Adipose tissue (tissue), 3 donors: ENCODE measurements around the gene PROSER2. TPM values are rescaled to one million over a fixed set of nuclear protein-coding genes. Genes with fewer than 3 reads are reported as not detected.

Source experiments
- H3K27ac ChIP-seq: one replicate; pipeline ENCODE4 v1.5.1; 2013; ENCODE audit warnings: low read depth, low read length
- WGBS, 3 donors: extraction: QIAGEN DNeasy Blood & Tissue Kit; methylation state at CpG; one replicate each; pipeline ENCODE4 v1.1.7; 2013; 5-methylcytosine and 5-hydroxymethylcytosine counted together
- polyA plus RNA-seq, 3 donors: library from polyadenylated mRNA; stranded (reverse); fragments of 200-250 nt; gene quantifications; one replicate each; pipeline ENCODE4 v1.2.3, GENCODE V29; 2013
- donor health status: healthy with polysubstance abuse.
- donor health status: Bipolar disorder and iron deficiency.
- donor health status: healthy.

PROSER2 gene
- polyA plus RNA-seq, 3 donors: 2.8 to 5.6 (median 4.2) TPM

GRCh38 chr10:11797847-11798633 lies 25.1 kb upstream of the PROSER2 start:
- no peak overlapping the region for H3K27ac ChIP-seq
- WGBS, 3 donors: 88 to 92% (median 89%) methylated on average over 12 of the region's 12 CpGs

- H3K27ac ChIP-seq: no peak overlapping the region
- 63 to 77% (median 65%) methylated on average over 18 of the region's 18 CpGs for WGBS, 3 donors
Measured at GRCh38 chr10:11798845-11799735, 24.1 kb upstream of the PROSER2 start.

GRCh38 chr10:11799736-11800080 lies 23.4 kb upstream of the PROSER2 start:
- WGBS, 3 donors: 85 to 90% (median 87%) methylated on average over 9 of the region's 9 CpGs
- no peak overlapping the region for H3K27ac ChIP-seq

GRCh38 chr10:11804336-11804735 lies 18.8 kb upstream of the PROSER2 start:
- no peak overlapping the region for H3K27ac ChIP-seq
- 87 to 93% (median 92%) methylated on average over 16 of the region's 16 CpGs for WGBS, 3 donors

DNA sequence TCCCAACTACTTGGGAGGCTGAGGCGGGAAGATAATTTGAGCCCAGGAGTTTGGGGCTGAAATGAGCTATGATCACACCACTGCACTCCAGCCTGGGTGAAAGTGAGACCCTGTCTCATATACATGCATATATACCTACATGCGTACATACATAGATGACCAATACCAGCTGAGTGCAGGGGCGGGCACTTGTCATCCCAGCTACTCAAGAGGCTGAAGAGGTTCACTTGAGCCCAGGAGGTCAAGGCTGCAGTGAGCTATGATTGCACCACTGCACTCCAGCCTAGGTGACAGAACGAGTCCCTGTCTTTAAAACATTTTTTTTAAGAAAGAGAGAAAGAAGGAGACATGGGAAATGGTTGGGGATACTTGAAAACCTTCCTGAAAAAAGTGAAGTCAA lies 17.4 kb upstream of the PROSER2 start:
- H3K27ac ChIP-seq: no peak overlapping the region
- WGBS, 3 donors: 91 to 93% (median 91%) methylated on average over 4 of the region's 4 CpGs

- 80 to 91% (median 88%) methylated on average over 6 of the region's 6 CpGs for WGBS, 3 donors
Measured at GRCh38 chr10:11806706-11807105, 16.4 kb upstream of the PROSER2 start.

DNA sequence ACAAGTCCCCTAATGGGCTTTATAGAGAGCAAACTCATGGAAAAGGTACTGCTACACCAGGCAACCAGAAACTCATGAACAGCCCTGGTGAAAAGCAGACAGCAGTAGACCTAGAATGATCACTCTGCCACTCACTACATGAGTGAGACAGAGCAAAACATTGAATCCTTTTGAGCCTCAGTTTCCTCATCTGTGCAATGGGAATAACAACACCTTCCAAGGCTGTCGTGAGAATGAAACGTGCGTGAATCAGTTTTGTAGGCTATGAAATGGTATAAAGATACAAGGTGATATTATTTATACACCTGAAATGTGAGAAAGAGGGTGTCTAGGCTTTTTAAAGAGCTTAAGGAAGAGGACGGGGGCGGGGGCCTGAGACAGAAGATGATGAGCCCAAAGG lies 14.3 kb upstream of the PROSER2 start:
- 92 to 97% (median 95%) methylated on average over 5 of the region's 5 CpGs for WGBS, 3 donors
- no peak overlapping the region for H3K27ac ChIP-seq

More at GRCh38 chr10:11806706-11807105, 16.4 kb upstream of the PROSER2 start:
- H3K27ac ChIP-seq: no peak overlapping the region

DNA sequence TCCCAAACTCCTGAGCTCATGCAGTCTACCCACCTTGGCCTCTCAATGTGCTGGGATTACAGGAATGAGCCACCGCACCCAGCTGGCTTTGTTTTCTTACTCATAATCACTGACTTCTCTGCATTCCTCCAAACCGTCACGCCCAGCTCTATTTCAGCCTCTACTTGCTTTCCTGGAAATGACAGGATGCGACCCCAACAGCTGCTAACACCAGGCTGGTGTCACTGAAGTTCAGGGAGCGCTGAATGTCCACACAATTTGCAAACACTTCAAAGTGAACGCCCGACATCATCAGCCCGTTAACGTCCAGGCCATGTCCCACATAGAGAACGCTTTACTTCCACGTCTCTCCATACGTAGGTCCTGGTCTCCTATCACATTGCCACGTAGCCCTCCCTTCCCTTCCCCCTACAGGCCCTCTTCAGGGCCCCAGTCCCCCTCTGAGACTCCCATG lies 12.8 kb upstream of the PROSER2 start:
- H3K27ac ChIP-seq: no peak overlapping the region
- WGBS, 3 donors: 53 to 66% (median 62%) methylated on average over 13 of the region's 13 CpGs

GRCh38 chr10:11810973-11811372 lies 12.2 kb upstream of the PROSER2 start:
- 75 to 78% (median 78%) methylated on average over 6 of the region's 6 CpGs for WGBS, 3 donors
- no peak overlapping the region for H3K27ac ChIP-seq

GRCh38 chr10:11813177-11813576 lies 10.0 kb upstream of the PROSER2 start:
- 86 to 92% (median 91%) methylated on average over 7 of the region's 7 CpGs for WGBS, 3 donors
- H3K27ac ChIP-seq: no peak overlapping the region

GRCh38 chr10:11813855-11814567 lies 9.1 kb upstream of the PROSER2 start:
- H3K27ac ChIP-seq: no peak overlapping the region
- 47 to 88% (median 47%) methylated on average over 13 of the region's 13 CpGs for WGBS, 3 donors

DNA sequence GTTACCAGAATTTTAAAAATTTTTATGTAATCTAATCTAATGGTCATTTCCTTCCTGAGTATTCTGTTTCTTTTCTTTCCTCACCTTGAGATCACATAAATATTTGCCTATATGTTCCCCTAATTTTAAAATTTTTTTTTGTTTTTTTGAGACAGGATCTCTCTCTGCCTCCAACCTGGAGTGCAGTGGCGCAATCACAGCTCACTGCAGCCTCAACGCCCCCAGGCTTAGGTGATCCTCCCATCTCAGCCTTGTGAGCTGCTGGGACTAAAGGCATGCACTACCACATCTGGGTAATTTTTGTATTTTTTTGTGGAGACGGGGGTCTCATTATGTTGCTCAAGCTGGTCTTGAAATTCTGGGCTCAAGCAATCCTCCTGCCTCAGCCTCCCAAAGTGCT lies 4.1 kb upstream of the PROSER2 start:
- 75 to 83% (median 80%) methylated on average over 3 of the region's 3 CpGs for WGBS, 3 donors
- no peak overlapping the region for H3K27ac ChIP-seq

DNA sequence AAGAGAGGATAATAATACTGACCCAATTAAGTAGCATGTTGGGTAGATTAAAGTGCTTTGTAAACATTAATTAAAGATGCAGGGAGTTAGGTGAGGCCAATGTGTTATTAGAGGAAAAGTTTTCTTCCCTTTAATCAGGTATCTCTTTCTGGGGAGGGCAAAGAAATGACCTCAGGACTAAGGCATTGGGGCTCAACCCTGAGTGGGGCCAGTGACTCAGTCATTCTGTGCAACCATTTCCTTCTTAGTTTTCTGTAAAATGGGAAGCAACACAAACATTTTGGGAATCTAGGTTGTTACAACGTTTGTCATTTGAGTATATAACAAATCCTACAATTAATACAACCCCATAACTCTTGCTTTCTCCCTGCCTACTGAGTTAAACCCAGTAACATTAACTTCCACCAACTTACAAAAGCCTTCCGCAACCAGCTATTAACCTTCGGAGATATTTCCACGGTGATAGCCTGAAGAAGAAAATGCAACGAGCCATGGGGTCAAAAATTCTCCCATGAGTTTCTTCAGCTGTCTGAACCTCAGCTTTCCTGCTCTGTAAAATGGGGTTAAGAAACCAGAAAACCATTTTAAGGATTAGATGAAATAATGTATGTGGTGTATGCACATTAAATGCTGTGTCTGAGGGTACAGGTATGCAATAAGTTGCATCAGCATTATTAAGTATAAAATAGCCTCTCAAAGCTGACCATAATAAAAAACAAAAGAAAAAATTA lies 965 bp upstream of the PROSER2 start:
- WGBS, 3 donors: 71 to 84% (median 80%) methylated on average over 5 of the region's 5 CpGs
- H3K27ac ChIP-seq: no peak overlapping the region

GRCh38 chr10:11822809-11823121 lies 391 bp upstream of the PROSER2 start:
- whole genome bisulfite sequencing, 3 donors: 59 to 64% (median 61%) methylated on average over 7 to 8 of the region's 8 CpGs
- H3K27ac ChIP-seq: no peak overlapping the region

GRCh38 chr10:11823989-11824346 lies 812 bp downstream of the PROSER2 start:
- no peak overlapping the region for H3K27ac ChIP-seq
- WGBS, 3 donors: 6 to 13% (median 10%) methylated on average over 6 of the region's 6 CpGs

DNA sequence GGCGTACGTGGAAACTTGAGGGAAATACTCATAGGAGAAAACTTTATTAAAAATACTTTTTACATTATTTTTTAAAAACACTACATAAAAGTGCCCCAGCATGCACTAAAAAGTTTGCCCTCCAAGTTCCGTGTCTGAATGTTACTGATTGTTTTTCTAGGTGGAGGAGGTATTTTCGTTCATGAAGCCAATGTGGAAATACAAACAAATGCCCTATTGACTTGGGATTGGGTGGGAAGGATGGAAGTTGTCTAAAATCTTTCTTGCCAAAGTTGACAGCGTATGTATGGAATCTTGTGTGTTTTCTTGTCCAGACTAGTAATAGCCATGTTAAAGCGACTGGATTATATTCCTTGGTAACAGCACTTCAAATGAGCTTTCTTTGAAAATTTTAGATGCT lies 1.2 kb downstream of the PROSER2 start:
- H3K27ac ChIP-seq: no peak overlapping the region

GRCh38 chr10:11824825-11825224 lies 1.7 kb downstream of the PROSER2 start:
- H3K27ac ChIP-seq: no peak overlapping the region

More for the DNA sequence above, 1.2 kb downstream of the PROSER2 start:
- WGBS, 3 donors: 34 to 43% (median 41%) methylated on average over 6 of the region's 6 CpGs

GRCh38 chr10:11825796-11826414 lies 2.7 kb downstream of the PROSER2 start:
- H3K27ac ChIP-seq: no peak overlapping the region
- WGBS, 3 donors: 57 to 87% (median 83%) methylated on average over 19 of the region's 19 CpGs

More at GRCh38 chr10:11824825-11825224, 1.7 kb downstream of the PROSER2 start:
- 60 to 84% (median 77%) methylated on average over 11 of the region's 11 CpGs for WGBS, 3 donors
